HEK293 (cell line): ENCODE results near the gene SRD5A1.

Source experiments
- KLF1 ChIP-seq: fragments of 450-650 bp; formaldehyde crosslinking; IDR thresholded peaks from 2 replicates; pipeline ENCODE4 v1.5.1; 2016; ENCODE audit warnings: missing biosample characterization, missing genetic modification characterization
- ZFP3 ChIP-seq: fragments of 450-650 bp; formaldehyde crosslinking; IDR thresholded peaks from 2 replicates; pipeline ENCODE4 v1.5.1; 2016; ENCODE audit warnings: low read depth, missing biosample characterization, missing genetic modification characterization
- TF ChIP-seq, protein P1 (sequence below): fragments of 450-650 bp; formaldehyde crosslinking; IDR thresholded peaks from 2 replicates; pipeline ENCODE4 v1.5.1; 2016; ENCODE audit warnings: missing biosample characterization, missing genetic modification characterization
- TF ChIP-seq, protein P2 (sequence below): fragments of 450-650 bp; formaldehyde crosslinking; IDR thresholded peaks from 2 replicates; pipeline ENCODE4 v1.5.1; 2016; ENCODE audit warnings: missing biosample characterization, missing genetic modification characterization

DNA sequence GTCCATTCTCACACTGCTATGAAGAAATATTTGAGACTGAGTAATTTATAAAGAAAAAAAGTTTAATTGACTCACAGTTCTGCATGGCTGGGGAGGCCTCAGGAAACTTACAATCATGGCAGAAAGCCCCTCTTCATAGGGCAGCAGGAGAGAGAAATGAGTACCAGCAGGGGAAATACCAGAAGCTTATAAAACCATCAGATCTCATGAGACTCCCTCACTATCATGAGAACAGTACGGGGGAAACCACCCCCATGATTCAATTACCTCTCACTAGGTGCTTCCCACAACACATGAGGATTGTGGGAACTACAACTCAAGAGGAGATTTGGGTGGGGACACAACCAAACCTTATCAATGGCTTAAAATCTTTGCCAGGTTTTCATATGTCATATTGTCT, 59.7 kb downstream of the SRD5A1 start:
- TF ChIP-seq, protein P1, sequence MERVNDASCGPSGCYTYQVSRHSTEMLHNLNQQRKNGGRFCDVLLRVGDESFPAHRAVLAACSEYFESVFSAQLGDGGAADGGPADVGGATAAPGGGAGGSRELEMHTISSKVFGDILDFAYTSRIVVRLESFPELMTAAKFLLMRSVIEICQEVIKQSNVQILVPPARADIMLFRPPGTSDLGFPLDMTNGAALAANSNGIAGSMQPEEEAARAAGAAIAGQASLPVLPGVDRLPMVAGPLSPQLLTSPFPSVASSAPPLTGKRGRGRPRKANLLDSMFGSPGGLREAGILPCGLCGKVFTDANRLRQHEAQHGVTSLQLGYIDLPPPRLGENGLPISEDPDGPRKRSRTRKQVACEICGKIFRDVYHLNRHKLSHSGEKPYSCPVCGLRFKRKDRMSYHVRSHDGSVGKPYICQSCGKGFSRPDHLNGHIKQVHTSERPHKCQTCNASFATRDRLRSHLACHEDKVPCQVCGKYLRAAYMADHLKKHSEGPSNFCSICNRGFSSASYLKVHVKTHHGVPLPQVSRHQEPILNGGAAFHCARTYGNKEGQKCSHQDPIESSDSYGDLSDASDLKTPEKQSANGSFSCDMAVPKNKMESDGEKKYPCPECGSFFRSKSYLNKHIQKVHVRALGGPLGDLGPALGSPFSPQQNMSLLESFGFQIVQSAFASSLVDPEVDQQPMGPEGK: no peak
- TF ChIP-seq, protein P2, sequence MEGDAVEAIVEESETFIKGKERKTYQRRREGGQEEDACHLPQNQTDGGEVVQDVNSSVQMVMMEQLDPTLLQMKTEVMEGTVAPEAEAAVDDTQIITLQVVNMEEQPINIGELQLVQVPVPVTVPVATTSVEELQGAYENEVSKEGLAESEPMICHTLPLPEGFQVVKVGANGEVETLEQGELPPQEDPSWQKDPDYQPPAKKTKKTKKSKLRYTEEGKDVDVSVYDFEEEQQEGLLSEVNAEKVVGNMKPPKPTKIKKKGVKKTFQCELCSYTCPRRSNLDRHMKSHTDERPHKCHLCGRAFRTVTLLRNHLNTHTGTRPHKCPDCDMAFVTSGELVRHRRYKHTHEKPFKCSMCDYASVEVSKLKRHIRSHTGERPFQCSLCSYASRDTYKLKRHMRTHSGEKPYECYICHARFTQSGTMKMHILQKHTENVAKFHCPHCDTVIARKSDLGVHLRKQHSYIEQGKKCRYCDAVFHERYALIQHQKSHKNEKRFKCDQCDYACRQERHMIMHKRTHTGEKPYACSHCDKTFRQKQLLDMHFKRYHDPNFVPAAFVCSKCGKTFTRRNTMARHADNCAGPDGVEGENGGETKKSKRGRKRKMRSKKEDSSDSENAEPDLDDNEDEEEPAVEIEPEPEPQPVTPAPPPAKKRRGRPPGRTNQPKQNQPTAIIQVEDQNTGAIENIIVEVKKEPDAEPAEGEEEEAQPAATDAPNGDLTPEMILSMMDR (tag by site-specific recombination): no peak
- no peak for TF ChIP-seq KLF1 (tag by site-specific recombination)
- no peak for TF ChIP-seq ZFP3 (tag by site-specific recombination)
